ENCODE measurements around the gene PIRT.

DNA sequence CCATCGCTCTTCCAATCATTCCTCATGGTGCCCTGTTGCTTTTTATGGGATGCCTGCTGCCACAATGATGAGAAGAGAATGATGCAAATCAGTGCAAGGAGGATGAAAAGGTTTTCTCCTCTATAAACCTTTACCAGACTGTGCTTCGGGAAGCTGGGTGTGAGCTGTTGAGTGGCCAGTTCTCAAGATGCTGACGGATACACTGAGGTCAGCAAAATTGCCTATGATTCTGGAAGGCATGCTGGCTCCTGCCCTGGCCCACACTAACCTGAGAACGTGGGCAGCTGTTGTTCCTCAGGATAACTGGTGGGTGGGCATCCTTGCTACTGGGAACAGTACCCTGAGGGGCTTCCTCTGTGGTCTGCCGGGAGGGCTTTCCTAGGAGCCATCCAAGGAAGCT is 795 bp upstream of the PIRT start:
- TF ChIP-seq POLR2A (IDR thresholded peaks at IDR 0.05), result no peak
- TF ChIP-seq, protein P1, sequence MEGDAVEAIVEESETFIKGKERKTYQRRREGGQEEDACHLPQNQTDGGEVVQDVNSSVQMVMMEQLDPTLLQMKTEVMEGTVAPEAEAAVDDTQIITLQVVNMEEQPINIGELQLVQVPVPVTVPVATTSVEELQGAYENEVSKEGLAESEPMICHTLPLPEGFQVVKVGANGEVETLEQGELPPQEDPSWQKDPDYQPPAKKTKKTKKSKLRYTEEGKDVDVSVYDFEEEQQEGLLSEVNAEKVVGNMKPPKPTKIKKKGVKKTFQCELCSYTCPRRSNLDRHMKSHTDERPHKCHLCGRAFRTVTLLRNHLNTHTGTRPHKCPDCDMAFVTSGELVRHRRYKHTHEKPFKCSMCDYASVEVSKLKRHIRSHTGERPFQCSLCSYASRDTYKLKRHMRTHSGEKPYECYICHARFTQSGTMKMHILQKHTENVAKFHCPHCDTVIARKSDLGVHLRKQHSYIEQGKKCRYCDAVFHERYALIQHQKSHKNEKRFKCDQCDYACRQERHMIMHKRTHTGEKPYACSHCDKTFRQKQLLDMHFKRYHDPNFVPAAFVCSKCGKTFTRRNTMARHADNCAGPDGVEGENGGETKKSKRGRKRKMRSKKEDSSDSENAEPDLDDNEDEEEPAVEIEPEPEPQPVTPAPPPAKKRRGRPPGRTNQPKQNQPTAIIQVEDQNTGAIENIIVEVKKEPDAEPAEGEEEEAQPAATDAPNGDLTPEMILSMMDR (IDR thresholded peaks at IDR 0.05), result no peak

Data from thyroid gland (tissue), 4 donors.